IMR-90 (cell line): ENCODE data around the gene PLVAP. TPM values are rescaled to one million over a fixed set of nuclear protein-coding genes. Genes with fewer than 3 reads are reported as not detected.

Experiments
- ATAC-seq: fragments of 200-7000 bp; cut with Tn5 transposase; 2 replicates; pipeline ENCODE4 v1.9.1; 2020; ENCODE audit warnings: low read depth, mild to moderate bottlenecking, moderate library complexity
- BruUV-seq: library from RNA; stranded (reverse); fragments of 400-500 nt; replicated peaks from 2 replicates; lab custom pipeline; 2021; lab: Mats Ljungman, UMichigan
- CTCF ChIA-PET: fragments of 300-600 bp; formaldehyde crosslinking; extraction: SDS; loops from one replicate; lab custom pipeline; 2021; ENCODE audit warnings: antibody characterized with exemption; lab: Yijun Ruan, JAX
- POLR2A ChIA-PET: fragments of 300-600 bp; sonication (Branson Sonifier 250); formaldehyde crosslinking; loops from one replicate; lab custom pipeline; 2022; ENCODE audit warnings: antibody characterized with exemption; ENCODE audit not compliant: unreplicated experiment; lab: Charles Lee
- DNase-seq: peaks from one replicate; pipeline ENCODE4 v3.0.0; 2013
- H2AFZ ChIP-seq: replicated peaks from 2 replicates; pipeline ENCODE3; 2013; ENCODE audit warnings: low read length, mild to moderate bottlenecking; ENCODE audit not compliant: poor library complexity
- H2AK5ac ChIP-seq: 2 replicates; pipeline ENCODE4 v1.6.1; 2013; ENCODE audit warnings: low read depth, low read length, inconsistent platforms
- H2AK9ac ChIP-seq: replicated peaks from 2 replicates; pipeline ENCODE3; 2013; ENCODE audit warnings: mild to moderate bottlenecking, low read depth, low read length, moderate library complexity; ENCODE audit not compliant: poor library complexity
- H2BK120ac ChIP-seq: 2 replicates; pipeline ENCODE4 v1.6.1; 2013; ENCODE audit warnings: low read depth, low read length, inconsistent platforms
- H2BK15ac ChIP-seq: 3 replicates; pipeline ENCODE4 v1.6.1; 2013; ENCODE audit warnings: low read depth, low read length, inconsistent platforms
- H2BK20ac ChIP-seq: 2 replicates; pipeline ENCODE4 v1.6.1; 2013; ENCODE audit warnings: low read depth, mild to moderate bottlenecking, inconsistent platforms, low read length, moderate library complexity
- H2BK5ac ChIP-seq: 2 replicates; pipeline ENCODE4 v1.6.1; 2013; ENCODE audit warnings: mild to moderate bottlenecking, low read depth, low read length, inconsistent platforms; ENCODE audit not compliant: poor library complexity, severe bottlenecking
- H3K14ac ChIP-seq: replicated peaks from 2 replicates; pipeline ENCODE4 v1.6.1; 2013; ENCODE audit warnings: low read depth, low read length, inconsistent platforms
- H3K18ac ChIP-seq: 2 replicates; pipeline ENCODE4 v1.6.1; 2013; ENCODE audit warnings: low read depth, low read length, control low read depth
- H3K23ac ChIP-seq: 2 replicates; pipeline ENCODE4 v1.6.1; 2013; ENCODE audit warnings: low read depth, low read length, inconsistent platforms
- H3K27ac ChIP-seq: 2 replicates; pipeline ENCODE4 v1.5.1; 2013; ENCODE audit warnings: mild to moderate bottlenecking, control low read depth, low read length; ENCODE audit not compliant: insufficient read depth
- H3K27me3 ChIP-seq: 2 replicates; pipeline ENCODE4 v1.6.1; 2013; ENCODE audit warnings: low read length; ENCODE audit not compliant: control insufficient read depth, insufficient read depth
- H3K36me3 ChIP-seq: 2 replicates; pipeline ENCODE4 v1.6.1; 2013; ENCODE audit warnings: low read length, mixed read lengths; ENCODE audit not compliant: control insufficient read depth, insufficient read depth
- H3K4ac ChIP-seq: 2 replicates; pipeline ENCODE4 v1.6.1; 2013; ENCODE audit warnings: low read depth, low read length, inconsistent platforms
- H3K4me1 ChIP-seq: 2 replicates; pipeline ENCODE4 v1.6.1; 2013; ENCODE audit warnings: low read length, mixed read lengths; ENCODE audit not compliant: control insufficient read depth, insufficient read depth
- H3K4me2 ChIP-seq: 2 replicates; pipeline ENCODE4 v1.6.1; 2013; ENCODE audit warnings: low read depth, mild to moderate bottlenecking, control low read depth, low read length, moderate library complexity
- H3K4me3 ChIP-seq: 2 replicates; pipeline ENCODE4 v1.5.1; 2013; ENCODE audit warnings: low read depth, mild to moderate bottlenecking, control low read depth, low read length, moderate library complexity; ENCODE audit not compliant: insufficient read depth
- H3K56ac ChIP-seq: 2 replicates; pipeline ENCODE4 v1.6.1; 2013; ENCODE audit warnings: low read length, inconsistent platforms; ENCODE audit not compliant: insufficient read depth; ENCODE audit errors: extremely low read depth
- H3K79me1 ChIP-seq, 2 experiments: 2 replicates each; pipeline ENCODE4 v1.6.1; 2013; ENCODE audit warnings: low read length in 2 of 2, inconsistent platforms in 1 of 2, low read depth in 1 of 2
- H3K9ac ChIP-seq: 2 replicates; pipeline ENCODE4 v1.6.1; 2013; ENCODE audit warnings: low read depth, low read length, control low read depth
- H3K9me1 ChIP-seq: 2 replicates; pipeline ENCODE4 v1.6.1; 2013; ENCODE audit warnings: low read length, inconsistent platforms; ENCODE audit not compliant: insufficient read depth
- H3K9me3 ChIP-seq: 2 replicates; pipeline ENCODE4 v1.6.1; 2013; ENCODE audit warnings: low read length; ENCODE audit not compliant: control insufficient read depth, insufficient read depth
- H4K20me1 ChIP-seq: 2 replicates; pipeline ENCODE4 v1.6.1; 2013; ENCODE audit warnings: low read length, inconsistent platforms; ENCODE audit not compliant: insufficient read depth
- H4K5ac ChIP-seq: 2 replicates; pipeline ENCODE4 v1.6.1; 2013; ENCODE audit warnings: mild to moderate bottlenecking, low read depth, low read length, control low read depth
- H4K8ac ChIP-seq, 2 experiments: 2 replicates each; pipeline ENCODE4 v1.6.1; 2013; ENCODE audit warnings: low read depth in 2 of 2, low read length in 2 of 2, control low read depth in 1 of 2, inconsistent platforms in 1 of 2
- H4K91ac ChIP-seq: 2 replicates; pipeline ENCODE4 v1.6.1; 2013; ENCODE audit warnings: low read depth, low read length, inconsistent platforms; ENCODE audit not compliant: insufficient read depth
- CEBPB ChIP-seq: IDR thresholded peaks from 2 replicates; pipeline ENCODE4 v1.6.1; 2012; ENCODE audit warnings: low read depth, low read length, improper control_type of control experiment
- CHD1 ChIP-seq: IDR thresholded peaks from 2 replicates; pipeline ENCODE4 v1.6.1; 2012; ENCODE audit warnings: low read depth, low read length, improper control_type of control experiment
- CTCF ChIP-seq: conservative IDR thresholded peaks from 2 replicates; pipeline ENCODE4 v1.5.1; 2012; ENCODE audit warnings: mild to moderate bottlenecking, low read depth, low read length, improper control_type of control experiment
- MAZ ChIP-seq: IDR thresholded peaks from 2 replicates; pipeline ENCODE4 v1.6.1; 2012; ENCODE audit warnings: low read depth, mild to moderate bottlenecking, low read length, improper control_type of control experiment, moderate library complexity, borderline replicate concordance
- MXI1 ChIP-seq: IDR thresholded peaks from 2 replicates; pipeline ENCODE4 v1.6.1; 2012; ENCODE audit warnings: low read depth, mild to moderate bottlenecking, low read length, moderate library complexity, borderline replicate concordance
- NFE2L2 ChIP-seq: fragments of 150-350 bp; IDR thresholded peaks from 2 replicates; pipeline ENCODE4 v1.6.1; 2016; ENCODE audit warnings: low read depth, mild to moderate bottlenecking, low read length
- POLR2A ChIP-seq: IDR thresholded peaks from 2 replicates; pipeline ENCODE4 v1.6.1; 2012; ENCODE audit warnings: mild to moderate bottlenecking, low read depth, low read length
- RAD21 ChIP-seq: IDR thresholded peaks from 2 replicates; pipeline ENCODE4 v1.6.1; 2012; ENCODE audit warnings: low read length, improper control_type of control experiment
- RCOR1 ChIP-seq: IDR thresholded peaks from 2 replicates; pipeline ENCODE4 v1.6.1; 2012; ENCODE audit warnings: mild to moderate bottlenecking, low read length, improper control_type of control experiment; ENCODE audit not compliant: insufficient replicate concordance
- USF2 ChIP-seq: fragments of 150-350 bp; IDR thresholded peaks from 2 replicates; pipeline ENCODE4 v1.6.1; 2017; ENCODE audit warnings: mild to moderate bottlenecking, antibody characterized with exemption, low read length, low read depth
- WGBS, 2 experiments: methylation state at CpG; one replicate each; pipeline versions ENCODE4 v1.1.5 to v1.1.7; 2013; ENCODE audit warnings: missing lambda C conversion rate in 2 of 2; ENCODE audit not compliant: insufficient read length in 1 of 2; ENCODE audit errors: extremely low coverage in 2 of 2; 5-methylcytosine and 5-hydroxymethylcytosine counted together
- dilution Hi-C: fragments of 300-500 bp; cut with HindIII; formaldehyde crosslinking; loops from one replicate; pipeline ENCODE4 v1.14.3; 2018; ENCODE audit warnings: low sequenced_read_pairs; ENCODE audit not compliant: unreplicated experiment
- in situ Hi-C: fragments of 300-500 bp; cut with MboI; formaldehyde crosslinking; loops from 3 replicates; pipeline ENCODE4 v1.14.3; 2019; ENCODE audit warnings: low sequenced_read_pairs, inconsistent platforms, mixed read lengths
- intact Hi-C: fragments of 100-400 bp; cut with micrococcal nuclease; formaldehyde crosslinking; loops from 2 replicates; pipeline ENCODE4 v1.10.0; 2022
- polyA plus RNA-seq, 3 experiments: library from polyadenylated mRNA; depleted of rRNA; stranded (reverse); fragments of >200 nt; gene quantifications; 2 replicates each; pipeline ENCODE4 v1.2.3, GENCODE V29; 2012; ENCODE audit warnings: low replicate concordance in 1 of 3
- total RNA-seq: library from RNA; depleted of rRNA; stranded (reverse); fragments of >200 nt; gene quantifications from 2 replicates; pipeline ENCODE4 v1.2.3, GENCODE V29; 2012

PLVAP gene
- total and polyA plus RNA-seq, 2 of the 4 experiments (the other 2 are of a cell fraction), result not detected

GRCh38 chr19:17337675-17338432, 39.3 kb downstream of the PLVAP start (continued):
- TF ChIP-seq RAD21 (no peak), CEBPB (no peak)

GRCh38 chr19:17336872-17337674, 40.1 kb downstream of the PLVAP start, which contains the start of gene GTPBP3:
GTPBP3 (plus strand) TSS chr19:17337553; CDS start chr19:17337612, 59 bp downstream.
- Histone ChIP-seq H3K9me1 (peaks cover 5% of the 10 kb centered on the region), H3K18ac (peak within 1 kb of the TSS; percentile 55; the same call in 1 of the 2 replicates), H3K27ac (peak within 1 kb of the TSS; percentile 84), H3K4me1 (peaks cover 8% of the 10 kb centered on the region), H3K4me3 (peak within 1 kb of the TSS; percentile 73), H2AFZ (peak within 1 kb of the TSS; percentile 95), H4K20me1 (no peaks in the 10 kb centered on the region), H2BK15ac (peak within 1 kb of the TSS; percentile 13; the same call in 1 of the 3 replicates), H4K8ac (peak within 1 kb of the TSS; percentile 64 to 98), H3K14ac (peak within 1 kb of the TSS; percentile 79), H2AK5ac (peak within 1 kb of the TSS; percentile 79), H2BK120ac (peak within 1 kb of the TSS; percentile 33), H3K56ac (peak within 1 kb of the TSS; percentile 78), H3K23ac (peak within 1 kb of the TSS; percentile 62), H3K9ac (peak within 1 kb of the TSS; percentile 70), H4K91ac (peak within 1 kb of the TSS; percentile 91), H2AK9ac (peak within 1 kb of the TSS; percentile 47), H3K9me3 (no peaks in the 10 kb centered on the region), H3K4ac (peak within 1 kb of the TSS; percentile 71), H3K36me3 (peaks cover 5% of the 10 kb centered on the region; the same call in 1 of the 2 replicates), H4K5ac (peak within 1 kb of the TSS; percentile 45), H2BK5ac (peak within 1 kb of the TSS; percentile 80), H3K4me2 (peak within 1 kb of the TSS; percentile 87), H2BK20ac (no peak within 1 kb of the TSS), H3K27me3 (no peaks in the 10 kb centered on the region), H3K79me1 (peaks cover 7 to 44% of the 10 kb centered on the region in 2 experiments; a peak in 3 of 4 replicates)
- ChIA-PET POLR2A (interaction anchor here (0.6 kb wide), 1 partner anchor 19 kb away, joined by 5 read pairs; no protein-coding TSS in a partner anchor), CTCF (no interaction called here)
- dilution Hi-C loops, result no loop called here
- ATAC-seq (peak; percentile 87), DNase-seq (peak; percentile 98)
- 0% methylated on average over 21 of the region's 41 CpGs; no CpG with 5 or more reads in 1 of the 2 experiments for WGBS, 2 experiments
- intact Hi-C loops, result no loop called here
- no TSS peak for BruUV-seq
- TF ChIP-seq RCOR1 (no peak), MAZ (peak; percentile 51; the same call in 1 of the 2 replicates), POLR2A (no peak), CTCF (no peak), CHD1 (no peak), USF2 (0 out of 2 replicates have a peak, but pooled peaks have one; percentile 9), NFE2L2 (no peak), MXI1 (peak; percentile 43; the same call in 1 of the 2 replicates)
- in situ Hi-C loops, result no loop called here
